ENCODE measurements around the gene LONP2. TPM values are rescaled to one million over a fixed set of nuclear protein-coding genes. Genes with fewer than 3 reads are reported as not detected.

LONP2 gene
- total and polyA plus RNA-seq, 2 of the 13 experiments (the other 11 are each of a cell fraction or from before 2014, with no cell fraction given), result 39.2 to 63.3 TPM

DNA sequence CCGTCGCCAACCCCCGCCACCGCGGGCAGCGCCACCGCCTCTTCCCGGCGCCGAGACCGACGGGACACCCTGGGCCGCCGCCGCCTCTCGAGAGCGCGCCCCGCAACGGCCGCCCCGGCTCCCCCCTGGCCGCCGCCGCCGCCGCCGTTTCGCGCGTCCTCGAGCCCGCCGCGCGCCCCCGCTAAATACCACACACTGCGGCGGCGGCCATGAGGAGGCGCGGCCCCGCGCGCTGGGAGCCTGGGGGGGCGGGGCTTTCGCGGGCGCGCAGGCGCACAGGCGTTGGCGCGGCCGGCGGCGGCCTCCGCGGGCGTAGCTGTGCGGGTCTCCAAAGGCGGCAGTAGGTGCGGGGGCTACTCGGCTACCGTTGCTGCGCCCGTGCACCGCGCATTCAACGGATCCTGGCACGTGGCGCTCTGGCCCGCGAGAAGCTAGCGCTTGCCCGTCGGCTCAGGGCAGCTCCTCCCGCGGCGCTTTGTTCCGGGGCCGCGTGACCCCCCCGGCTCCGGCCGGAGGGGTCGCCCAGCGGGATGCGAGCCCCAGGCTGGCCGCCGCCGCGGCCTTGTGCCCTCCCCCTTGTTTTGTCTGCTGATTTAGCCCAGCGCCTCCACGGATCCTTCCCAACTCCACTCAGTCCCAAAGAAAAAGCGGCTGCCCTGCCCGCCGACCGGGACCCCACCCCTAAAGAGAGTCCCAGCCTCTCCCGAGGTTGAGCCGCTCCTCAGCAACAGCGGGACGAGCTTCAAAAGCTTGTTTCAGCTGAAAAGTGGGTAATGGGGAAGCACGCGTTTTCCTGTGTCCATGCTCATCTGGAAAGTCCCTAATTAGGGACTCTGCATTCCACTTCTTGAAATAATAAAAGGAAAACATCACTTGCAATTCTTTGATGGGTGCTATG is 141.4 kb downstream of the LONP2 start, which contains the start of gene SIAH1 (continued):
- TF ChIP-seq, protein P1, sequence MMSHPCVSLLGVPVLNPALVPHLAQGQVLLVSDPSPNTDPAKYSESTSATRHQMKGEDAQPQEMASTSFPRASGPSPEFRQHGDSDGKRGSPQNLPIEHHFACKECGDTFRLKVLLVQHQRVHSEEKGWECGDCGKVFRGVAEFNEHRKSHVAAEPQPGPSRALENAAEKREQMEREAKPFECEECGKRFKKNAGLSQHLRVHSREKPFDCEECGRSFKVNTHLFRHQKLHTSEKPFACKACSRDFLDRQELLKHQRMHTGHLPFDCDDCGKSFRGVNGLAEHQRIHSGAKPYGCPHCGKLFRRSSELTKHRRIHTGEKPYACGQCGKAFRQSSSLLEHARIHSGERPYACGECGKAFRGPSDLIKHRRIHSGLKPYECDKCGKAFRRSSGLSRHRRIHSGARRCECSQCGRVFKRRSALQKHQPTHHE (CRISPR knock-in tag; IDR thresholded peaks at IDR 0.05; ENCODE audit: borderline replicate concordance), result no peak
- TF ChIP-seq ZNF251 (CRISPR knock-in tag; IDR thresholded peaks at IDR 0.05), result no peak
- peak; percentile 52; the same call in 1 of the 2 replicates for TF ChIP-seq ZSCAN31 (CRISPR knock-in tag; IDR thresholded peaks at IDR 0.05; ENCODE audit: low read depth)
- TF ChIP-seq ZNF12 (CRISPR knock-in tag; IDR thresholded peaks at IDR 0.05), result no peak; the same call in 1 of the 2 replicates
- TF ChIP-seq ZNF460 (CRISPR knock-in tag; IDR thresholded peaks at IDR 0.05; ENCODE audit: borderline replicate concordance), result no peak
- no peak for TF ChIP-seq CEBPG (CRISPR knock-in tag; IDR thresholded peaks at IDR 0.05)
- peak; percentile 67; the same call in 1 of the 2 replicates for TF ChIP-seq ZNF740 (CRISPR knock-in tag; IDR thresholded peaks at IDR 0.05)
- no peak for TF ChIP-seq FLYWCH1 (CRISPR knock-in tag; IDR thresholded peaks at IDR 0.05)
- TF ChIP-seq BRD4 (CRISPR knock-in tag; IDR thresholded peaks at IDR 0.05), result no peak
- no peak for TF ChIP-seq ZNF496 (CRISPR knock-in tag; IDR thresholded peaks at IDR 0.05; ENCODE audit: insufficient replicate concordance)
- no peak for TF ChIP-seq CBX1 (IDR thresholded peaks at IDR 0.05; ENCODE audit: low read depth)
- TF ChIP-seq ZNF773 (CRISPR knock-in tag; IDR thresholded peaks at IDR 0.05; ENCODE audit: borderline replicate concordance), result no peak
- TF ChIP-seq AGO1 (IDR thresholded peaks at IDR 0.05; ENCODE audit: low read depth, low read length, poor library complexity, severe bottlenecking), result peak; percentile 82
- no peak for TF ChIP-seq ZNF33A (CRISPR knock-in tag; IDR thresholded peaks at IDR 0.05; ENCODE audit: borderline replicate concordance)
- peak; percentile 82; the same call in 1 of the 2 replicates for TF ChIP-seq ZNF605 (CRISPR knock-in tag; IDR thresholded peaks at IDR 0.05)
- TF ChIP-seq ZNF710 (CRISPR knock-in tag; IDR thresholded peaks at IDR 0.05; ENCODE audit: borderline replicate concordance), result peak; percentile 81
- peak; percentile 74; the same call in 1 of the 2 replicates for TF ChIP-seq ZNF746 (CRISPR knock-in tag; IDR thresholded peaks at IDR 0.05)
- TF ChIP-seq, protein P2, sequence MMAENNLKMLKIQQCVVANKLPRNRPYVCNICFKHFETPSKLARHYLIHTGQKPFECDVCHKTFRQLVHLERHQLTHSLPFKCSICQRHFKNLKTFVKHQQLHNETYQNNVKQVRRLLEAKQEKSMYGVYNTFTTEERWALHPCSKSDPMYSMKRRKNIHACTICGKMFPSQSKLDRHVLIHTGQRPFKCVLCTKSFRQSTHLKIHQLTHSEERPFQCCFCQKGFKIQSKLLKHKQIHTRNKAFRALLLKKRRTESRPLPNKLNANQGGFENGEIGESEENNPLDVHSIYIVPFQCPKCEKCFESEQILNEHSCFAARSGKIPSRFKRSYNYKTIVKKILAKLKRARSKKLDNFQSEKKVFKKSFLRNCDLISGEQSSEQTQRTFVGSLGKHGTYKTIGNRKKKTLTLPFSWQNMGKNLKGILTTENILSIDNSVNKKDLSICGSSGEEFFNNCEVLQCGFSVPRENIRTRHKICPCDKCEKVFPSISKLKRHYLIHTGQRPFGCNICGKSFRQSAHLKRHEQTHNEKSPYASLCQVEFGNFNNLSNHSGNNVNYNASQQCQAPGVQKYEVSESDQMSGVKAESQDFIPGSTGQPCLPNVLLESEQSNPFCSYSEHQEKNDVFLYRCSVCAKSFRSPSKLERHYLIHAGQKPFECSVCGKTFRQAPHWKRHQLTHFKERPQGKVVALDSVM (CRISPR knock-in tag; IDR thresholded peaks at IDR 0.05), result peak; percentile 88
- TF ChIP-seq BCL6 (CRISPR knock-in tag; IDR thresholded peaks at IDR 0.05), result no peak
- no peak for TF ChIP-seq ZNF512 (CRISPR knock-in tag; IDR thresholded peaks at IDR 0.05)
